HEK293T (cell line): ENCODE results near the gene SMIM30.

Experiments
- ARNT ChIP-seq: fragments of 450-650 bp; IDR thresholded peaks from 2 replicates; pipeline ENCODE4 v1.6.1; 2017; ENCODE audit warnings: mild to moderate bottlenecking
- BHLHE40 ChIP-seq: fragments of 450-650 bp; IDR thresholded peaks from 2 replicates; pipeline ENCODE4 v1.6.1; 2016; ENCODE audit warnings: mild to moderate bottlenecking, moderate library complexity, borderline replicate concordance
- FOXA1 ChIP-seq: fragments of 450-650 bp; IDR thresholded peaks from 2 replicates; pipeline ENCODE4 v1.6.1; 2016; ENCODE audit warnings: mild to moderate bottlenecking
- FOXK2 ChIP-seq: fragments of 450-650 bp; IDR thresholded peaks from 2 replicates; pipeline ENCODE4 v1.6.1; 2016; ENCODE audit warnings: mild to moderate bottlenecking
- FOXM1 ChIP-seq: fragments of 450-650 bp; IDR thresholded peaks from 2 replicates; pipeline ENCODE4 v1.6.1; 2017; ENCODE audit warnings: mild to moderate bottlenecking, borderline replicate concordance
- L3MBTL2 ChIP-seq: fragments of 450-650 bp; conservative IDR thresholded peaks from 2 replicates; pipeline ENCODE4 v1.6.1; 2016; ENCODE audit warnings: mild to moderate bottlenecking
- SP1 ChIP-seq: fragments of 450-650 bp; IDR thresholded peaks from 2 replicates; pipeline ENCODE4 v1.6.1; 2017
- SUZ12 ChIP-seq: fragments of 450-650 bp; IDR thresholded peaks from 2 replicates; pipeline ENCODE4 v1.6.1; 2016; ENCODE audit warnings: mild to moderate bottlenecking
- TARDBP ChIP-seq: fragments of 450-650 bp; IDR thresholded peaks from 2 replicates; pipeline ENCODE4 v1.6.1; 2016
- ZNF384 ChIP-seq: fragments of 450-650 bp; IDR thresholded peaks from 2 replicates; pipeline ENCODE4 v1.6.1; 2016
- TF ChIP-seq, protein P1 (sequence below): fragments of 450-650 bp; IDR thresholded peaks from 2 replicates; pipeline ENCODE4 v1.6.1; 2016

DNA sequence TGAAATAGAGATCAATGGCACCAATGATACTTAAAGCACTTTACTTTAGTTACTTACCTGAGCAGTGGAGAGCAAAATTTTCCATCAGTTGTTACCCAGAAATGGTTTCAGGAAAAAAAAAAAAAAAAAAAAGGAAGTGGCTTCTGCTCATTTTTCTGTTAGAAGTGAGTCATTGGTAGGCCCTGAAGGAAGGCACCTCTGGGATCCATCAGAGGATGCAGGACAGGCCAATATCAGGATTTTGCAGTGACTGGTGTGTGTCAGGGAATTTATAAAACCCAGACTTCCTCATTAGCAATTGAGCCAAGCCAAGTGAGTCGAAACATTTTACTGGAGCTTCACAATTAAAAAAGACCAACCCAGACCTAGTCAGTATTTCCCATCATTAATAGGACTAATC, 2.3 kb upstream of the SMIM30 start:
- TF ChIP-seq FOXK2 (no peak), FOXA1 (no peak), ZNF384 (no peak), FOXM1 (no peak), SP1 (no peak), BHLHE40 (no peak), ARNT (no peak), SUZ12 (no peak), L3MBTL2 (no peak), TARDBP (no peak)
- TF ChIP-seq, protein P1, sequence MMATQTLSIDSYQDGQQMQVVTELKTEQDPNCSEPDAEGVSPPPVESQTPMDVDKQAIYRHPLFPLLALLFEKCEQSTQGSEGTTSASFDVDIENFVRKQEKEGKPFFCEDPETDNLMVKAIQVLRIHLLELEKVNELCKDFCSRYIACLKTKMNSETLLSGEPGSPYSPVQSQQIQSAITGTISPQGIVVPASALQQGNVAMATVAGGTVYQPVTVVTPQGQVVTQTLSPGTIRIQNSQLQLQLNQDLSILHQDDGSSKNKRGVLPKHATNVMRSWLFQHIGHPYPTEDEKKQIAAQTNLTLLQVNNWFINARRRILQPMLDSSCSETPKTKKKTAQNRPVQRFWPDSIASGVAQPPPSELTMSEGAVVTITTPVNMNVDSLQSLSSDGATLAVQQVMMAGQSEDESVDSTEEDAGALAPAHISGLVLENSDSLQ = no peak
